A673 (cell line): Measurements from ENCODE around the gene MYO1F.
"Not testable (repeated sequence)": the region's sequence is repeated elsewhere in the genome, so short reads cannot be mapped to it uniquely, and the experiment has no call there.

Experiments
- CTCF ChIP-seq: fragments of 300-800, 200-600 bp; sonication (generic); conservative IDR thresholded peaks from 2 replicates; pipeline ENCODE4 v1.5.1; 2017; ENCODE audit warnings: low read depth, mild to moderate bottlenecking, antibody characterized with exemption, low read length, moderate library complexity, mixed read lengths
- EZH2 ChIP-seq: fragments of 200-600 bp; sonication (generic); IDR thresholded peaks from 2 replicates; pipeline ENCODE4 v1.6.1; 2017; ENCODE audit warnings: borderline replicate concordance, low read depth, mild to moderate bottlenecking, mixed read lengths, antibody characterized with exemption, low read length; ENCODE audit not compliant: poor library complexity, severe bottlenecking

- TF ChIP-seq CTCF, EZH2: not testable (repeated sequence)
Observed at GRCh38 chr19:8564866-8565265, 12.4 kb downstream of the MYO1F start.
